Inflammatory macrophage treated with lipopolysaccharide for 4 hours (primary cell): ENCODE results near the gene STAP2.
"Not testable (repeated sequence)": the region's sequence is repeated elsewhere in the genome, so short reads cannot be mapped to it uniquely, and the experiment has no call there.

ENCODE experiments used
- DNase-seq: peaks from one replicate; pipeline ENCODE4 v3.0.0-alpha.2; 2020

The STAP2 gene

GRCh38 chr19:4354897-4355296 lies 16.3 kb upstream of the STAP2 start:
- no peak for DNase-seq

GRCh38 chr19:4354282-4354681 lies 15.7 kb upstream of the STAP2 start:
- no peak for DNase-seq

GRCh38 chr19:4352701-4353121 lies 14.1 kb upstream of the STAP2 start:
- DNase-seq: peak; percentile 49

- no peak for DNase-seq
Measured at GRCh38 chr19:4350726-4351125, 12.1 kb upstream of the STAP2 start.

- DNase-seq: no peak
Measured at GRCh38 chr19:4350111-4350510, 11.5 kb upstream of the STAP2 start.

- not testable (repeated sequence) for DNase-seq
Measured at GRCh38 chr19:4349225-4349624, 10.6 kb upstream of the STAP2 start.

GRCh38 chr19:4347521-4347920 lies 8.9 kb upstream of the STAP2 start:
- DNase-seq: peak; percentile 85

GRCh38 chr19:4346020-4346383 lies 7.4 kb upstream of the STAP2 start:
- no peak for DNase-seq

GRCh38 chr19:4345342-4346019 lies 6.9 kb upstream of the STAP2 start:
- DNase-seq: no peak

GRCh38 chr19:4343370-4344307 lies 5.0 kb upstream of the STAP2 start, which contains the start of gene MPND:
MPND (plus strand) TSS chr19:4343562; CDS start chr19:4343594, 32 bp downstream.
- DNase-seq: peak; percentile 89

GRCh38 chr19:4342615-4343369 lies 4.2 kb upstream of the STAP2 start:
- peak; percentile 100 for DNase-seq

GRCh38 chr19:4342314-4342614 lies 3.6 kb upstream of the STAP2 start:
- no peak for DNase-seq

- peak; percentile 22 for DNase-seq
Measured at GRCh38 chr19:4337906-4338440, 654 bp downstream of the STAP2 start.

- DNase-seq: no peak
Measured at GRCh38 chr19:4334929-4335570, 3.6 kb downstream of the STAP2 start.

- DNase-seq: no peak
Measured at GRCh38 chr19:4329858-4330257, 8.8 kb downstream of the STAP2 start.

- not testable (repeated sequence) for DNase-seq
Measured at GRCh38 chr19:4328991-4329681, 9.5 kb downstream of the STAP2 start.

- peak; percentile 90 for DNase-seq
Measured at GRCh38 chr19:4328243-4328990, 10.2 kb downstream of the STAP2 start.

GRCh38 chr19:4327877-4328242 lies 10.8 kb downstream of the STAP2 start:
- DNase-seq: no peak

GRCh38 chr19:4327252-4327876 lies 11.3 kb downstream of the STAP2 start:
- DNase-seq: peak; percentile 73

GRCh38 chr19:4326837-4327251 lies 11.8 kb downstream of the STAP2 start:
- no peak for DNase-seq
